Stimulated activated CD8-positive, alpha-beta memory T cell treated with anti-CD3 and anti-CD28 coated beads, Interleukin-7, amount 100 ng/mL, for 48 hours (primary cell): ENCODE data around the gene LTBP4.
"Not testable (repeated sequence)": the region's sequence is repeated elsewhere in the genome, so short reads cannot be mapped to it uniquely, and the experiment has no call there.

Source experiments
- DNase-seq, 2 donors: peaks; one replicate each; pipeline ENCODE4 v3.0.0-alpha.2; 2020; ENCODE audit warnings: low read depth in 1 of 2; ENCODE audit errors: extremely low read depth in 1 of 2

Gene LTBP4

GRCh38 chr19:40576585-40577451 is 24.4 kb upstream of the LTBP4 start, which contains the start of gene SHKBP1:
Gene SHKBP1, plus strand, starts transcription at chr19:40576873. Its CDS starts 27 bp downstream, at chr19:40576900.
- DNase-seq: peak; percentile 78 to 90

GRCh38 chr19:40578442-40578908 is 22.7 kb upstream of the LTBP4 start:
- no peak for DNase-seq

- DNase-seq: no peak
Measured at GRCh38 chr19:40580619-40581018, 20.6 kb upstream of the LTBP4 start.

- DNase-seq: no peak
Measured at GRCh38 chr19:40581531-40581930, 19.6 kb upstream of the LTBP4 start.

GRCh38 chr19:40582467-40582866 is 18.7 kb upstream of the LTBP4 start:
- DNase-seq: no peak

- no peak for DNase-seq
Measured at GRCh38 chr19:40583283-40583682, 17.9 kb upstream of the LTBP4 start.

- no peak for DNase-seq
Measured at GRCh38 chr19:40584007-40584406, 17.2 kb upstream of the LTBP4 start.

- DNase-seq: no peak
Measured at GRCh38 chr19:40585241-40585981, 15.8 kb upstream of the LTBP4 start.

- no peak for DNase-seq
Measured at GRCh38 chr19:40585982-40586422, 15.2 kb upstream of the LTBP4 start.

- no peak for DNase-seq
Measured at GRCh38 chr19:40586611-40587010, 14.6 kb upstream of the LTBP4 start.

- DNase-seq: no peak
Measured at GRCh38 chr19:40588110-40588854, 12.9 kb upstream of the LTBP4 start.

GRCh38 chr19:40588926-40589569 is 12.1 kb upstream of the LTBP4 start:
- no peak for DNase-seq

- no peak for DNase-seq
Measured at GRCh38 chr19:40589591-40590429, 11.4 kb upstream of the LTBP4 start.

- no peak for DNase-seq
Measured at GRCh38 chr19:40590464-40591265, 10.5 kb upstream of the LTBP4 start.

GRCh38 chr19:40591724-40592123 is 9.4 kb upstream of the LTBP4 start:
- DNase-seq: not testable (repeated sequence)

- no peak for DNase-seq
Measured at GRCh38 chr19:40592170-40592569, 9.0 kb upstream of the LTBP4 start.

- DNase-seq: no peak
Measured at GRCh38 chr19:40594255-40594654, 6.9 kb upstream of the LTBP4 start.

- DNase-seq: no peak
Measured at GRCh38 chr19:40594657-40595091, 6.5 kb upstream of the LTBP4 start.
